Activated CD4-positive, CD25-positive, alpha-beta regulatory T cell treated with anti-CD3 and anti-CD28 coated beads, Interleukin-2, amount 50 U/mL, for 24 hours (primary cell): Measurements from ENCODE around the gene ZBTB46.
"Not testable (repeated sequence)": the region's sequence is repeated elsewhere in the genome, so short reads cannot be mapped to it uniquely, and the experiment has no call there.

Source experiments
- ATAC-seq, 2 donors: fragments of 150-1000 bp; cut with Tn5 transposase; one replicate each; pipeline ENCODE4 v1.10.0; 2021; ENCODE audit warnings: mild to moderate bottlenecking in 1 of 2, moderate library complexity in 1 of 2

The ZBTB46 gene

DNA sequence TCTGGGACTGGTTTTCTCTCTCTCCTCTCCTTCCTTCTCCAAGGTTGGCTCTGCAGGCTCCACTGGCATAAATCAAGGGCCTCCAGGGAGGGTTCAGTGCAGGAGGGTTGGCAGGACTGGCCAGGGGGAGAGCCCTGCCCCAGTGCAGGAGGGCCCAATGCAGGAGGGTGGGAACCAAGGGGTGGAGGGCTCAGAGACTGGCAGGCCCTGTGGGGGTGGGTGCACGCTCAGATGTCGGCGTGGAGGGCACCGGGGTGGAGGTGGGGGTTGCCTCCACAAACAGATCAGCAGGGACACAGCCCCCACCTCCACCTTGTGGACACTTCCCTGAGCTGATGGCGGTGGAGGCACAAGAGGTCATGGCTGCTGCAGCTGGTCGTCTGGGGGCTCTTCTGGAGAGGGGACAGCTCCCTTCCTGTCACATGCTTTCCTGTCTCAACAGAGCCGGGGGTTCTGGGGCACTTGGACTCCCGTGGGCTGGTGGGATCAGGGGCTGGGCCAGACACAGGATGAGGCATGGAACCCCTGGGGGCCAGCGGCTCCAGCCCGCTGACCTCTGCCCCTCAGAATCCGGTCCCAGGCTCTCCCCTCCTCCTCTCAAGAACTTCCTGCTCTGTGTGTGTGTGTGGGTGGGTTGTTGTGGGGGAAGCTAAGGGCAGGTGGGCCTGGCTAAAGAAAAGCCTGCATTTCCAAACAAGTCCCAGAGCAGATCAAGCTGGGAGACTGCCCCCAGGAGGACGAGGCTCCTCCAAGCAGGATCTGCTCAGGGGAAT, 27.5 kb upstream of the ZBTB46 start:
- no peak for ATAC-seq

DNA sequence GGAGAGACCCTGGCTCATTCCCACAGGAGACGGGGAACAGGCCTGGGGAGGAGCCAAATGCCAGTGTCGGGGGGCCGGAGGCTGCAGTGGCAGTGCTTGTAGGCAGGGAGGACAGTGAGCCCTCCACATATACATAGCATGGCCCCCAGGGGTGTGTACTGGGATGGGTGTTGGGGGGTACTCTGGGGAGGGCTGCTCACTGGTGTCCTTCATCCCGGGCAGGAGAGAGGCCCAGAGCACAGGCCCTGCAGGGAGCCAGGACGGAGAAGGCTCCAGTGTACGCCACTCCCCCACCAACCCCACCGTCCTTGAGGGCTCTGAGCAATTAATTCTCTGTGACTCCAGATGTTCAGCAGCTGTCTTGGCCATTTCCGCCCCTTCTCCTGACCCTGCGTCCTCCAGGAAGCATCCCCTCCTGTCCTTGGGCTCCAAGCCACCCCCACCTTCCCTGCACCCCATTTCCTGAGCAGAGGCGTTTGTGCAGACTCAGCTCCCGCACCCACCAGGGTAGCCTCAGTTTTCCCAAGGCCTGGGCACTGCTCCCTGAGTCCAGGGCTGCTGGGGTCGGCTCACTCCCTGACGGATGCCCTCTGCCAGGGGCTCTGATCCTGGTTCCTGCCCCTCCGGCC, 26.8 kb upstream of the ZBTB46 start:
- no peak for ATAC-seq

DNA sequence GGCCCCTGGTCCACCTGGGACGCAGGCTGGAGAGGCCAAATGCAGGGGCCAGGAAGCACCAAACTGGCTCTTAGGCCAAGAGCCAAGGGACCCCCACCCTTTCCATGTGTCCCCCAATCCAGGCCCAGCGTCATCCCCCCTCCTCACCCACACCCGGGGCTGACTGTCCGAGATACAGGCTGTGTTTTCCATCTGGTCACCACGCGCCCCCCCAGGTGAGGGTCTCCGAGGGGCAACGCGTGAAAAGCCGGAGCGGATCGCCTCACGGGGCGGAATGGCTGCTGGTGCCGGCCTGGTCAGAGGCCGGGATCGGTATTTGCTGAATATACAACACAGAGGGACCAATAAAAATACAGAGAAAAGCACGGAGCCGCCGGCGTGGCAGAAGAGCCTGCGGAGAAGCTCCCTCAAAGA, 25.0 kb upstream of the ZBTB46 start:
- no peak for ATAC-seq

GRCh38 chr20:63855363-63856097, 24.5 kb upstream of the ZBTB46 start:
- ATAC-seq: no peak

DNA sequence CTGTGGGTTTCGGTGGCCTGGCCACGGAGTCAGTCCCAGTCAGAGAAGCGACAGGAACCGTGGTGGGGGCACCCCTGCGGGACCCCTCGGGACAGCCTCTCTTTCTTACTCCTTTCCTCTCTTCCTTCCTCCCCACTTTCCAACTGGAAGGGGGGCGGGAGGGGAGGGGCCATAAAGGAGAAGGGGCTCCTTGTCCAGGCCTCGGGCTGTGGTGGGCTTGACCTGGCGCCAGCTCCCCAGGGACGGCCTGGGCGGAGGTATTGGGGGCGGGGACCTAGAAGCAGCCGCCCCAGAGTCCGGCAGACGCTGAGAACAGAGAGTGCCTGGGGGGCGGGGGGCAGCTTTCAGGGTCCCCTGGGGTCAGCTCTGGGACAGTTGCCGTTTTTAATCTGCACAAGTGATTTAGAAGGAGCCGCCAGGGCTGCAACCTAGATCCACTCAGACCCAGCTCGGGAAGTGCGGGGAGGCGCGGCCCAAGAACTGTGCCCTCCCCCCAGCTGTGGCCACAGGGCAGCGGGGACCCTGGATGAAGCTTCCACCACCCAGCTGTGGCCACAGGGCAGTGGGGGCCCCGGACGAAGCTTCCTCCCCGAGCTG, 23.8 kb upstream of the ZBTB46 start:
- no peak for ATAC-seq

GRCh38 chr20:63854069-63854765, 23.2 kb upstream of the ZBTB46 start:
- ATAC-seq: no peak

- not testable (repeated sequence) for ATAC-seq
Measured at GRCh38 chr20:63853733-63854068, 22.6 kb upstream of the ZBTB46 start.

DNA sequence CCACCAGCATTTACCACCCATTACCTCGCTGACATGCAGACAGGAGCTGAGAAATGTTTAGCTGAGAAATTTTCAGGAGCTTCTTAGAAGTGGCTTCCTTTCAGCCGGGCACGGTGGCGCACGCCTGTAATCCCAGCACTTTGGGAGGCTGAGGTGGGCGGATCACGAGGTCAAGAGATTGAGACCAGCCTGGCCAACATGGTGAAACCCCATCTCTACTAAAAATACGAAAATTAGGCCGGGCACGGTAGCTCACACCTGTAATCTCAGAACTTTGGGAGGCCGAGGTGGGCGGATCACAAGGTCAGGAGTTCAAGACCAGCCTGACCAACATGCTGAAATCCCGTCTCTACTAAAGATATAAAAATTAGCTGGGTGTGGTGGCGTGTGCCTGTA, 20.5 kb upstream of the ZBTB46 start:
- ATAC-seq: not testable (repeated sequence)

- peak; percentile 84 to 88 for ATAC-seq
Measured at GRCh38 chr20:63850689-63851547, 19.9 kb upstream of the ZBTB46 start.

- ATAC-seq: no peak
Measured at GRCh38 chr20:63848003-63848911, 17.2 kb upstream of the ZBTB46 start.

GRCh38 chr20:63847237-63848002, 16.4 kb upstream of the ZBTB46 start:
- no peak for ATAC-seq

DNA sequence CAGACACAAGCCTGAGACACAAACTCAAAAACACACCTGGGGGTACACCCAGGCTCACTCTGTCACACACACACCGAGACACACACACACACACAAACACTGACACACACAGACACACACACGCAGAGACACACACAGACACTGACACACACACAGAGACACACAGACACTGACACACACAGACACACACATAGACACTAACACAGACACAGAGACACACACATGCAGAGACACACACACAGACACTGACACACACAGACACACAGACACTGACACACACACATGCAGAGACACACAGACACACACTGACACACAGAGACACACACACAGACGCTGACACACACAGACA, 15.8 kb upstream of the ZBTB46 start:
- ATAC-seq: no peak

DNA sequence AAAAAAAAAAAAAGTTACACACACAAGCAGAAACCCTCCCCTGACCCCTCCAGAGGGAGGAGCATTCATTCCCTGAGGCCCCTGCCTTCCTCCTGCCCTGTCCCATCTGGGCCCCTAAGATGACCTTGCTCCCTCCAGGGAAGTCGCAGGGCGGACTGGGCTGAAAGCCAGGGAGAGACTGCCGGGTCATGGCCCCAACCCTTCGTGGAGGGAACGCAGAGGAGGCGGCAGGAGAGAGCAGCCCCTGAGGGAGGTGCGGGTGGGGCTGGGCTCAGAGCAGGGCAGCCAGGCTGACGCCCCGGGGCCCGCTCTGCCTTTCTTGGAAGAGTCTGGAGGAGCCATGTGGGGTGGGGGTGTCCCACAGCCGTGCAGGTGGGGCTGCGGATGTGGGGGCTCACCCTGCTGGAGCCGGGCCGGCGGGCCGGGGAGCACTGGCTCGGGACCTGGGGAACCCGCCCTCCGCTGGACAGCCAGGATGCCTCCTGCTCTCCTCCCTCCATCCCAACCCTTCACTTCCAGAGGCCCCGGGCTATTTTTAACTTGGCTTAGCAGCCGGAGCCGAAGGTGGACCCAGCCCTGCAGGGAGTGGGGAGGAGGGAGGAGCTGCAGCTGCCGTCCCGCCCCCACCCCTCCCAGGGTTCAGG, 15.2 kb upstream of the ZBTB46 start:
- no peak for ATAC-seq

- no peak for ATAC-seq
Measured at GRCh38 chr20:63844511-63844991, 13.5 kb upstream of the ZBTB46 start.

DNA sequence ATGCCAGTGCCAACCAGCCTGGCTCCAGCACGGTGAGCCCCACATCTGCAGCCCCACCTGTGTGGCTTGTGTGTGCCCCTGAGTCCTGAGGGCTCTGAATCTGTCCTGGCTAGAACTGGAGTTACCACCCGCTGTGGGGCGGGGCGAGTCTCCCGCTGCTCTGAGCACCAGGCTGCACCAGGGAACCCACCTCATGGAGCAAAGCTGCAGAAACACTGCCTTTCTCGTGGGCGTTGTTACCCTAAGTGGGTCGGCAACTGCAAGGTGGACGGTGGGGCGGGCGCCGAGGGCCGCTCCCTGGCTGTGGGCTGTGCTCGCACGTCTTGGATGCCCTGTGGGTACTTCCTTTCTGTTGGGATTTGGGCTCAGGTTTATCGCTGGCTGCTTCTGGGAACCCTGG, 12.7 kb upstream of the ZBTB46 start:
- ATAC-seq: no peak

GRCh38 chr20:63843222-63843621, 12.2 kb upstream of the ZBTB46 start:
- no peak for ATAC-seq

- ATAC-seq: no peak
Measured at GRCh38 chr20:63842258-63842657, 11.2 kb upstream of the ZBTB46 start.

GRCh38 chr20:63840405-63840828, 9.4 kb upstream of the ZBTB46 start:
- ATAC-seq: no peak

DNA sequence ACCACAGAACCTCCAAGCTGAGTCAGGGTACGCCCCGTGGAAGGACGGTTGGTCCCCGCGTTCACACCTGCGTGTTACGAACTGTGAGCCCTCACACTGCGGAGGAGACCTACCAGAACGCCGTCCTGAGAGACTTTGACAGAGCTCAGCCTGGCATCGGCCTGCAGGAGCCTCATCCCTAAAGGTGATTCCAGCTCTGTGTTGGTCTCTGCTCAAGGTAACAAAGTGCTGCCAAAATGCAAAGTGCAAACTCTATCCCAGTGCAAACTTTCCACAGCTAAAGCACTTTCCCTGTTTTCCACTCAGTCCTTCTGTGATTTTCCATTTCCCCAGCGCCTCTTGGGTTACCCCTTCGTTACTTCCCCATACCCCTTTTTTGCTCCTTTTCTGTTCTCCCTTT, 8.6 kb upstream of the ZBTB46 start:
- ATAC-seq: no peak
